GM18520 (cell line): Measurements from ENCODE around the gene RAD52.

Experiments used
- ATAC-seq: cut with Tn5 transposase; IDR thresholded peaks from one replicate; pipeline ENCODE4 v1.9.1; 2021; ENCODE audit not compliant: unreplicated experiment

Gene RAD52

GRCh38 chr12:873954-874353 is 75.5 kb downstream of the RAD52 start:
- no peak for ATAC-seq

- ATAC-seq: no peak
Observed at GRCh38 chr12:870378-870777, 79.1 kb downstream of the RAD52 start.

GRCh38 chr12:868722-869121 is 80.8 kb downstream of the RAD52 start:
- no peak for ATAC-seq

GRCh38 chr12:867905-868304 is 81.6 kb downstream of the RAD52 start:
- no peak for ATAC-seq

GRCh38 chr12:865614-866013 is 83.9 kb downstream of the RAD52 start:
- ATAC-seq: no peak

- ATAC-seq: no peak
Observed at GRCh38 chr12:863285-863684, 86.2 kb downstream of the RAD52 start.

- no peak for ATAC-seq
Observed at GRCh38 chr12:862303-862911, 87.1 kb downstream of the RAD52 start.
